Muscle of arm (tissue), 12 donors: Measurements from ENCODE around the gene SUCLG2. TPM values are rescaled to one million over a fixed set of nuclear protein-coding genes. Genes with fewer than 3 reads are reported as not detected.
"Not testable (repeated sequence)": the region's sequence is repeated elsewhere in the genome, so short reads cannot be mapped to it uniquely, and the experiment has no call there.

ENCODE experiments used
- DNase-seq: peaks from one replicate; pipeline ENCODE4 v3.0.0-alpha.2; 2013
- polyA plus RNA-seq, 12 donors: library from polyadenylated mRNA; unstranded; fragments of 120-200 nt; gene quantifications; one replicate each; pipeline ENCODE4 v1.2.1, GENCODE V29; 2013; ENCODE audit not compliant: insufficient read length in 12 of 12

The SUCLG2 gene
- polyA plus RNA-seq, 12 donors = 31.4 to 45.8 (median 36.3) TPM; not detected in 1

DNA sequence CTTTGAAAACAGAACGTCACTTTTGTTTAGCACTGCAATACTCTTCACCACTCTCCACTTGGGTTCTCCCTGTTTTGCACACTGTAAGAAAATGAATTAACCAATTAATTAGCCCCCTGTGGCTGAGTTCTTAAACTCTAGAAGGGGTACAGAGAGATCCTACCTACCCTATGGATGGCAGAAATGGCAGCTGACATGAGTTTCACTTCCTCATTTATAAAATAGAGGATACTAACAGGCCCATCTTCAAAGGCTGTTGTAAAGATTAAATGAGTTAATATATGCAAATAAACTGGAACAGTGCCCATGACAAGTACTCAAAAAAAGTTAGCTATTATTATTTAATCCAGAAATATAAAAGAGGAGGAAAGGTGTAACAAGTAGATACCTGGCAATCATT is 36.9 kb downstream of the SUCLG2 start:
- DNase-seq = no peak

DNA sequence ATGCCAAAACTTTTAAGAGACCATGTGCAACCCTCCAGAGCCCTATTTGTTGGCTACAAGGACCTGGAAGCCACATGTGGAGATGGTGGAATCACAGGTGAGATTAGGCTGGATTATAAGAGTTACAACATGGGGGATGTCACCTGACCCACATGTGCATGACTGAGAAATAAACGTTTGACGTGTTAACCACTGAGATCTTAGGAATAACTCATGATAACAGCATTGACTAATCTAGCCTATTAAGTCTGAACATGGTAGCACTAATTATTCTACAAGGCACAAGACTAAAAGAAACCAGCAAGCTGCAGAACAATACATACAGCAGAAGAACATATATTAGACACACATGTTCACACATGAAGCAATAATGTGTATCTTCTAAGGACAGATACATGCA is 38.4 kb downstream of the SUCLG2 start:
- DNase-seq = no peak

DNA sequence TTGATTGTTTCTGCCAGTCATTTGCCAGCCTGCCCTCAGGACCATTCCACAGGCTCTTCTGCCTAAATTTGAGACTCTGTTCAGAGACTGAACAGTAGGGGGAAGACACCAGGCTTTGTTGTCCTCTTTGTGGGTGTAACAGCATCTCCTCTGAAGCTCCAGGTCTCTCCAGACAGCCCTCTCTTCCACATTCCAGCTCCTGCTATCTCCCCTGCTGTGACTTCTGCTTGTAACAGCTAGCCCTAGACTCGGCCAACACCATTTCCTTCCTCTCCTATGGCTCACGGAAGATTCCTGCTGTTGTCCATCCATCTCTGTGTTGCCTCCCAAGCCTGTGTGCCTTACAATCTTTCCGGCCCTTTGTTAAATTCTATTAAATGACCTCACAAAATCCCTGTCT is 40.2 kb downstream of the SUCLG2 start:
- DNase-seq = no peak

DNA sequence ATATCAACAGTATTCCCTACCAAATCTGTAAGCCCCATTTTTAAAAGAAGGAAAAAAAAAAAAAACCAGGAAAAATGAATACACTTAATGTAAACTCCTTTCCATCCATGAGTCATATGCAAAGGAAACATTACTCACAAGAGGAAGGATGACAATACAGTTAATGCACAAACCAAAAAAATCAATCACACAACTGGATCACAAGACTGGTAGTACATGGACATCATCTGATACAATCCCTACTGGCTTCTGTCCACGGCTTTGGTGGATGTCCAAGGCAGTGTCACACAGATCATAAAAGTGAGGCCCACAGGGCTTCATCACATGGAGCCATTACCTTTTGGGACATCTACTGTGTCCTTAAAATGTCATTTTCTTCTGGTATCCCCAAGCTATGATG is 44.0 kb downstream of the SUCLG2 start:
- no peak for DNase-seq

DNA sequence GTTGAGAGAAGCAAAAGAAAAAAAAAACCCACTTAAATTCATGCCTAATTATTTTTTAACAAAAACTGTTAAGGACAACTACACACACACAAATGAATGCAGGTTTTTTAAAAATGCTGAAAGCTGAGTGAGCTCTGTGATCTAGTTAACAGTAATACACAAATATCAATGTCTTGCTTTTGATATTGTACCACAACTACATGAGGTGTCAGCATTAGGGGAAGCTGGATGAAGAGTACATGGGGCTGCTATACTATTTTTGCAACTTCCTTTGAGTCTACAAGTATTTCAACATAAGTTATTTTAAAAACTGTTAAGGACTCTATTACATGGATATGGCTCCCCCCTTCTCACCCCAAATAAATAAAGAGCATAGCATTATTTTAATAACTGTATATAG is 44.7 kb downstream of the SUCLG2 start:
- DNase-seq = no peak

DNA sequence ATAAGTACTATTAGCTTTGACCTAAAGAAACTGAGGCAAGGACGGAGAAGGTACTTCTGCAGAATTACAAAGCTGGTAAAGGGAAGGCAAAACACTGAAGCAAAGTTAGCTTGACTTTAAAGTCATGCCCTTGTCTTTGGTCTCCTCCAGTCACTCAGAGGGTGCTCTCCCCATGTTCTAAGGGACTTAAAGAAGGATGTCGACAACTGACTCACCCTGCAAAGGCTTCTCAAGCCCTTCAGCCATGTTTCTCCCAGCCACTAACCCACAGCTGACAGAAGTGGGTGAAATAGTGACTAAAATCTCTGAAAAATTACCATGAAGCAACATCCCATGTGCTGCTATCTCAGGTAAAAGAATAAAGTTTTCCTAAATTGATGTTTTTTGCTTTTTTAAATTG is 46.4 kb downstream of the SUCLG2 start:
- no peak for DNase-seq

DNA sequence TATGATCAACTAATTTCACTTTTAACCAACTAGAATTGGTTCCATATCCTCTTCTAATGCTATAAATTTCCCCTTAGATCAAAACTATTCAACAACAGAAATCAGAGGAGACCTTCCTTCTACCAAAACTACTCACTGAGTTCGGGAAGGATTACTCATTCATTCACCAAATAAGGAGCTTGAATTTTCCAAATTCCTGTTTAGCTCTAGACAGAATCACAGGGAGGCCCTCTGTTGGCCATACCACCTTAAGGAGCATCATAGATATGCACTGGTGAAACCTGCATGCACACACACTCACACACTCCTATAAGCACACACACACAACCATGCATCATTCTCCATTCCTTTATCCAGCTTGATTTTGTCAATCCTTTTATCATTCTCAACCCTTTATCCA is 49.0 kb downstream of the SUCLG2 start:
- no peak for DNase-seq

DNA sequence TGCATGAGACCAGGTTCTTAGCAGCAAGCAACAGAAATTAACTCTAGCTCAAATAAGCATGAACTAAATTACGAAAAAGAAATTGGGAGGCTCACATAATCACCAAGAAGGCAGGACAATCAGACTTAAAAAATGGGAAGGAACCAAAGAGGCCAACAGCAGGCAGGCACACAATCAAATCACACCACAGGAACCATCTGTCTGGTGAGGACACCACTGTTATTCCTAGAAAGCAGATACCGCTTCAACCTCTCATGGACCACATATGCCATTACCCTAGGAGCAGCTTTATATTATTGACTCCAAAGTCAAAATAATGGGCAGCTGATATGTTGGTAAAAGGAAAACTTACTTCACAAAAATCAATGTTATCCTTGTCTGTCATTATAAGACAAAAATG is 51.6 kb downstream of the SUCLG2 start:
- no peak for DNase-seq

DNA sequence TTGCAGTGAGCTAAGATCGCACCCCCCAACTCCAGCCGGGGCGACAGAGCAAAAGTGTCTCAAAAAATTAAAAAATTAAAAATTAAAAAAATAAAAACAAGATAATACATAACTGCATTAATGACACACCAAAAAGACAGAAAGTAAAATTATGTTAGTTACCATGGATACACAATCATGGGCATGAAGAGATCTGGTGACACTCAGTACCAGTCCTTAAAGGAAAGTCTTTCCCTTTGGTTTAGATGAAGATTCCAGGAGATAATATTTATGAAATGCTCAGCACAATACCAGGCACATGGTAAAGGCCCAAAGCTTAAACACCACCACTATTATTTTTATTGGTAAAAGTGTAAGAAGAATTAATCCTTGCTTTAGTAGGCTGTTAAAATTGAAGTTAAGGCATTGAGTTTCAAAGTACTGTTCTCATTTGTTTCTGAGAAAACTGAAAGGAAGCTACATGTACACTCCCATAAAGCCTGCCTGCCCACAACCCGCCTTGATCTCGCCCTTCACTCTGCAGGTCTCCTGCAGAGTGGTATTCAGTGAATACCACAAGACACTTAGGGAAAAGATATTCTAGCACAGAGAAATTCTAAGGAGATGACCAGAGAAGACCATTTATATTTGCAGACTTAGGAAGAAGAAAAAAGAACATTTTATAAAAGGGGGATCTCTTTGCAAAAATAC is 52.3 kb downstream of the SUCLG2 start:
- no peak for DNase-seq

DNA sequence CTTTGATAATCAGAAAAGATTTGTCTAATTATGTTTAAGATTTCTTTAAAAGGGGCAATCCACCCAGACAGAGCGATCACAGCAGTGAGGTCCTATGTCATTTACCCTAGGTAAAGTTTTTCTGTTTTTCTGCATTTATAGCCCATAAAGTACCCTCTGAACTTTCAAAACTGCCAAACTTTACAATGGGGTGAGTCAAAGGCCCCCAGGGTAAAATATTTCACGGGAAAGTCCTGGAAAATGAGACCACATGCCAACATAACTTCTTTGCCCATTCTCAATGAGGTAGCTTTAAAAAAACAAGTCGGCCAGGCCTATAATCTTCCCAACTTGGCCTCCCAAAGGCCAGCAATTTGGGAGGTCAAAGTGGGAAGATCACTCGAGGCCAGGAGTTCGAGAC is 53.0 kb downstream of the SUCLG2 start:
- no peak for DNase-seq

DNA sequence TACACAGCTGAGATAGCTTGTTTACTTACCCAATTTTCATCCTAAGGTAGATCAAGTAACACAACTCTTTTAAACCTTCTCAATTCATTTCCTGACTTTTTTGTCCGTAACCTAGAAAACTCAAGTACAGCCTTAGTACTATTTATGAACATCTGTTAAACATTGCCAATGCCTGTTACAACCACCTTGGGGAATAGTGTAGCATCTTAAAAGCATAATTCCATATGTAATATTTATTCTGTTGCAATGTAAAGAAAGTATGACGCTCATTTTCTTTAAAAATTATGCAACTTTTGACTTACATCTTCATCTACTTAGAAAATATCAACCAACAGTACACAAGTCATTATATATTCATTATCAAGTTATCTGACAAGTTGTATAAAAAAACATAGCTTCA is 54.6 kb downstream of the SUCLG2 start:
- peak; percentile 19 for DNase-seq

DNA sequence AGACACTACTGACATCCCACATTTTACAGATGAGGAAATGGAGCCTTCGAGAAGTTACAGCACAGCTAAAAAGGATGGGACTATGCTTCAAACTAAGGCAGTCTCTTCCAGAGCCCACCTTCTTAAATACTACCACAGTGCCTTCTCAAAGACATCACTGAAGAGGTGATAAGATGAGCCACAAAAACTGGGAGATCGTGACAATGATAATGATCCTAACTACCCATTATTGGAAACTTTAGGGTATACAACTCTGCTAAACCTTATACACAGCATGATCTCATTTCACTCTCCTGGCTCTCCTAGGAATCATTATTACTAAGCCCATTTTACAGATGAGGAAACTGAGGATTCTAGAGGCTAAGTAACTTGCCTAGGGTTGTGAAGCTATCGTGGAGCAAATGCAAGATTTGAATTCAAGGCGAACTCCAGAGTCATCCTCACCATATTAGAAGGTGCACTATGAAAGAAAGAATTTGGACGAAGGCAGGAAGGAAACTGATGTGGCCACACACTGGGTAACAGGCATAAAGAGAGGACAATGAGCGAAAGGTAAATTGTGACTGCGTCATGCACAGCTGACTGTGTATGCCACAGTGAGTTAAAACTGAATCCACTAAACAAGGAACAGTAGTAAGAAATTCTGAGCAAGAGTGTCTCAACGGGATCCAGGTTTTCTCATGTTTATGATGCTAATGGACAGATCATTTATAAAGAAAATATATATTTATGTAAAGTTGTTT is 55.4 kb downstream of the SUCLG2 start:
- DNase-seq = no peak

DNA sequence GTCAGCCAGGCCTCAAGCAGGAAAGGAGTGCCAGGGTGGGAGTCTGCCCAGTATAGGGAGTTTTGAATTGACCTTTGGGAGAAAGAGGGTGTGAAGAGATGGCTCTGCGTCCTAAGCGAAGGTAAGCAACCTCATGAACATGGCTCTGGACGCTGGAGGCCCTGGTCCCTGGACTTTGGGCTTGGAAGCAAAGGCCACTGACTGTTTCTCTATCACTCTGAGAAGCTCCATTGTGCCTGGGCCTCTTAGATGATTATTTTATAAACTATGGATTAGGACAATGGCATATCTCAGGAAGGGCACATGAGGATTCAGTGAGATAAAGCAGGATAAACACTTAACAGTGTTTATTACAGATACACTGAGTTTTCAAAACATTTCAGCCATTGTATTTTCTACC is 59.0 kb downstream of the SUCLG2 start:
- no peak for DNase-seq

DNA sequence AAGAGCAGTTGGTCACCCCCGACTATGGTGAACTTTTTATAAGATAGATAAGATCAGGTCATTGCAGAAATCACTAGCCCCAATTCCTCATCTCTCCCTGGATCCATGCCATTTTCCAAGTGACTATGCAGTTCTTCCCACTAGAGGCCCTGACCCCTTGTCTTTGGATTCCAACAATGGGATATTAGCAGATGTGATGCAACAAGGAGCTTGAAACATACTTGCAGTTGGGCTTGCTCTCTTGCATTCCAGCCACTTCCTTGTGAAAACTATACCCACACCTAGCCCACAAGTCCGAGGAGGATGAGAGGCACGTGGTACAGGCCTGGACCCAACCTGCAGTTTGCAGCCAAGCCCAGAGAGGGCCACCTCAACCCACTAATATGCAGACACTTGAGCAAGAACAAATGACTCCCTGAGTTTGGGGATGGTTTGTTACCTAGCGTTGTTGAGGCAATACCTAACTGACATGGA is 60.6 kb downstream of the SUCLG2 start:
- DNase-seq = no peak

DNA sequence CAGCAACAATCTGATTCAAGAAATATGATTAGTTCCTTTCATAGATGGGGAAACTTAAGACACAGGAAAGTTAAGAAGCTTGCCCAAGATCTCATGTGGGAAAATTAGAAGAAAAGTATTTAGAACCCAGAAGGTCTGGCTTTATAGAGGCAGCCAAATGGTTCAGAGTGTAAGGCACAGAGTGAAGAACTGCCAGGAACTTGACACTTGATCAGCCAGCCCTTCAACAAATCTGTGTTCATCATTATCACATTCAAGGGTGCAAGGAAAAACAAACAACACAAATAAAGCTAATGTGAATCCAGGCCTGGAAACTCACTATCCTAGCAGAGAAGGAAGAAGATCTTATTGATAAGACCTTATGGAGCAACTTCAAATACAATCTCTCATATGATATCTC is 62.4 kb downstream of the SUCLG2 start:
- no peak for DNase-seq

DNA sequence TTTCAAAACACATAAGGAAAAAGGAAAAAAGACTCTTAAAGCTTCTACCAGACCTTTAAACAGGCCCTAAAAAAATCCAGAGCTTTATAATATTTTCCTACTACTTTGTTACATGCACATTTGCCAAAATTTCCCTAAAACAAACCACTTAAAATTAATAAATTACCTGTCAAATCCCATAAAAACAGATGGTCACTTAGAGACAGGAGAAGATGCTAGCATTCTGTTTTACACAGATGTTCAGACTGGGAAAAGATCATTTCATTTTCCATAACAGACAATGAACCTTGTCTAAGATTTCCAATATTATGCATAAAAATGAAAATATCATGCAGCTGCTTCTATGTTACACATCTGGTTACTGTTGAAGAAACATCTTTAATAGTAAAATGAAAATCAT is 66.6 kb downstream of the SUCLG2 start:
- DNase-seq = peak; percentile 66

DNA sequence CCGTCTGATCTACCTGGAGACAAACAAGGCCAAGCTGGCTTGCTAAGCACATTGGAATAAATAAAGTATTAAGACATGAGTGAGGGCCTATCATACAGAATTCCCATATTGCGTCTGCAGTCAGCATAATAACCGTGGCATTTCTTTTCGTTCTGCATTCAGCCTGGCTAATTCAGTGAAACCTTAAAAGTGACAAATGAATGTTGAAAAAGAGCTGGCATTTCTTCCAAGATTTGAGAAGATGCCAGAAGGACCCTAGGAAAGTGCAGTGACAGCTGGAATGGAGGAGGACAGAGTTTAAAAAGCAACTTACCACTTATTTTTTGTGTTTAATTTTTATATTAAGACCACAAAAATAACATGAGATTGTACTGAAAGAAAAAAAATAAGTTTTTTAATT is 67.1 kb downstream of the SUCLG2 start:
- no peak for DNase-seq

DNA sequence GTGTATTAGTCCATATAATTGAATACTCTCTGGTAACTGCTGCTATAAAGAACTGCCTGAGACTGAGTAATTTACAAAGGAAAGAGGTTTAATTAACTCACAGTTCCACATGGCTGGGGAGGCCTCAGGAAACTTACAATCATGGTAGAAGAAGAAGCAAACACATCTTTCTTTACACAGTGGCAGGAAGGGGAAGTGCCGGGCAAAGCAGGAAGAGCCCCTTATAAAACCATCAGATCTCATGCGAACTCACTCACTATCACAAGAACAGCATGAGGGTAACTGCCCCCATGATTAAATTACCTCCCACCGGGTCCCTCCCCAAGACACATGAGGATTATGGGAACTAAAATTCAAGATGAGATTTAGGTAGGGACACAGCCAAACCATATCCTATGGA is 69.8 kb downstream of the SUCLG2 start:
- DNase-seq = not testable (repeated sequence)

DNA sequence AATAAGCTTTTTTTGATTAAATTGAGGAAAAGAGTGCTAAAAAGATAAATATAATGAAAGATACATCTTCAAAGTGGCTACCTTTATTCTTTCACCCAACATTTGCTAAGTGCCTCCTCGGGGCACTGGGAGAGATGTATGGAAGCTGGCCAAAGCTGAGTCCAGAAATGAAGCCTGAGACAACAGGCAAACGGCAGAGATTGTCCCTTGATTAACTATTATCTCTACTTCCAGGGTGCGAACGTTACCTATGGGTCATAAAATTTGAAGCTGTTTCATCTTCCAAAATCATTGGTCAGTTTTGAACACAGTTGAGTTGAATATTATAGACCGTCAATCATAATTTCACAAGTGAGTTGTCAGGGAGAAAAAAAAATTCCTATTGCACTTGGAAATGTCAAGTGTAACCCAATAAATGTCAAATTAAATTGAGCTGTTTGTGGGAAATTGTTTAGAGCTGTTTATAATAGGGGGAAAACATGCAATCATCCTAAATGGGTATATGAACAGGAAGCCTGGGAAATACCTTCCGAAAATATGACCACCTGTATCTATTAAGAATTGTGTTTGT is 73.9 kb downstream of the SUCLG2 start:
- no peak for DNase-seq

DNA sequence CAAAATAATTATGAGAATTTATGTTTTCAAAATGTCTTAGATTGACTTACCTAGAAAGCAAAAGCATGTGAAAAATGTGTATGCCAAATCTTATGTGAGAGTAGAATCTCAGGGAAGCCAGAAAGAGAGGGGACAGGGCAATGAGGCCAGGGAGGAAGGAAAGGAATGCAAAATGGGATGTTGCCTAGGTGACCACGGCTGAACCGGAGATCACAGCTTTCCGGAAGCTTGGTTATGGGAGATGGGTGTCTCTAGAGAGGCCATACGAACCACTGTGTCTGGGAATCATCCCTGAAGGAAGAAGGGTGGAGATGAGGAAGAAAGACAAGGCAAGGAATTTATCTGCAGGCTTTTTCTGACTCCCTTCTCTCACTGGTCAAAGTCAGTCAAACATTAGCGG is 76.0 kb downstream of the SUCLG2 start:
- DNase-seq = no peak

DNA sequence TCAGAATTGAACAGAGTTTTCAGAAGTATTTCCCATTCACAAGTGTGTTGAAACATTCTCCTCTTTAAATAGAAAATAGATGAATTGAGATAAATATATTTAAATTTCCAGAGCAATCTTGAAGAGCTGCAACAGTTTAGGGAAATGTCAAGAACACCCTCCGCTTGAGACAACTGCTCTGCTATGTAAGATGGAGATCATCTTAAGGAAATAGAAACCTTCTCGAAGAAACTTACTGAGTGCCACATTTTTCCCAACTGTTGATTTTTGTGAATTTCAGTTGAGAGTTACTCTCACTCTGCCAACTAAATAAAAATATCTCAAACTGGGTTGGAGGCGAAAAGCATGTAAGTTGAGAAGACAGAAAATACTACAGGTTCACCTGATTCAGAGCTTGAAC is 78.0 kb downstream of the SUCLG2 start:
- DNase-seq = no peak

DNA sequence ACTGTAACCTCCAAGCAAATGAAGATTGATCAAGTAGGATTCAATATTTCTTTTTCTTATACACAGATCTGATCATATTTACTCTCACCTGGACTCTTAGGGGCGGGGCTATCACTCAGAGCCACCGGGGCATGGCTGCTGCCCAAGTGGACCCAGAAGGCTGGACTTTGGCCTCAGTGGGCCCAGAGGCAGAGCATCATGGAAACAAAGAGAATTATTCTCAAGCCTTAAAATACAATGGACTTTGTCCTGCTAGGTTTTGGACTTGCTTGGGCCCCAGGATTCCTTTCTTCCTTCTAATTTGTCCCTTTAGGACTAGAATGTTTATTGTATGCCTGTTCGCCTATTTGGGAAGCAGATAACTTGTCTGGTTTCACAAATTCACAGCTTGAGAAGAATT is 85.1 kb downstream of the SUCLG2 start:
- no peak for DNase-seq

DNA sequence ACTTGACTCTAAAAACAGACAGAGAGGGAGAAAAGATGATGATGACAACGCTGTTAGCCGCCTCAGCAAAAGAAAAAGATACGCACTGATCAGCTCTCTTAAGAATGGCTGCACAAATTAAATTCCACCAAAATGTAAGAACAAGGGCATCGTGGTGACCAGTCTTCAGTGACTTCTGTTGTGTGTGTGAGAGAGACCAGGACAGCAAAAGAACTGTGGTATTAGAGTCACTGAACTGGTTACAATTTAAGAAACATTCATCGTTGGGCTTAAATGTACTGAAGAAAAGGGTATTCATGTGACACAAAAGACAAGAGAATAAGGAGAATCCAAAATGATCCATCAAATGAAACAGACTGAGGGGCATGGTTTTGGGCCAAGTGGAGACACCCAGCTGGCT is 86.5 kb downstream of the SUCLG2 start:
- DNase-seq = no peak
